ENCODE measurements around the gene VHLL. TPM values are rescaled to one million over a fixed set of nuclear protein-coding genes. Genes with fewer than 3 reads are reported as not detected.

The VHLL gene
- total RNA-seq, 8 experiments from 2014 or later, result 0.46 to 1.4 (median 0.67) TPM; not detected in 2

DNA sequence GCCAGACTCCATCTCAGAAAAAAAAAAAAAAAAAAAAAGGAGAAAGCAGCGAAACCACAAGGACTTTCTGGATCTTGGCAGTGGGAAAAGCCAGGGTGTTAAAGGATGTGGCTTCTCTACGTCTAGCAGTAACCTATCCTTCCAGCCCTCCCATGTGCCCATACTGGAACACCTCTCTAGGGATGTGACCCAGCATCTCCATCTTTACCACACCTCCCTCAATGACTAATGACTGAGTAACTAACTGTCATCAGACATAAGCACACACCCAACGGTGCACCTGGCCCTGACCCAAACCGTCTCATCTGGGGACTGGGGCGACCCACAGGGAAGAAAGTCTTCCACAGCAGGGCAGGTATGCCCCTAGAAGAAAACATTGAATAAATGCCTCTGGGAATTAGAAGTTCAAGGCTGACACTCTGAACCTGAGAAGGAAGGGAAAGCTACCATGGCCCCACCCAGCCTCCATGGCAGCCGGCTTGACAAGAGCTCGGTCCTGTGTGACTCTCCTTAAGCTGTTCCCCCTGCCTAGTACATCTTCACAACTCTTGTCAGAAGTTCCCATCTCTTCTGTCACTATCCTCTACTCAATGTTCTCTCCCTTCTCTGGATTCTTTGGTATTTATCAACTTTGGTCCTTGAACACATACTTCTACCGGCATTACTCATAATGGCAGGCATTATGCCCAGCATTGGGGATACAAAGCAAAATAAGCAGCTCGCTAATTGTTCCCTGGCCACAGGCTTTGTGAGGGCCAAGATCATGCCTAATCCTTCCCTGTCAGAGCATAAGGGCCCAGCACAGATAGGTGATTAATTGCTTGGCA is 36.4 kb downstream of the VHLL start:
- Histone ChIP-seq H3K4me3 (no peak overlapping the region), H3K4me1 (replicated peaks in 1 of 2) (no peaks in the 10 kb centered on the region), H3K27ac (no peak overlapping the region)
- peak in 2 of 8 experiments; percentile 79 to 91 for ATAC-seq (replicated peaks in 6 of 8)
- in situ Hi-C loops (cut with MboI; ENCODE audit: low pct_unique_long_range_greater_than_20kb in 2 of 9, low sequenced_read_pairs in 9 of 9, unreplicated experiment in 9 of 9), result no loop called here
- 25 to 99% (median 94%) methylated on average over 3 to 8 of the region's 9 CpGs; no CpG with 5 or more reads in 1 of the 10 experiments for WGBS, 10 experiments

DNA sequence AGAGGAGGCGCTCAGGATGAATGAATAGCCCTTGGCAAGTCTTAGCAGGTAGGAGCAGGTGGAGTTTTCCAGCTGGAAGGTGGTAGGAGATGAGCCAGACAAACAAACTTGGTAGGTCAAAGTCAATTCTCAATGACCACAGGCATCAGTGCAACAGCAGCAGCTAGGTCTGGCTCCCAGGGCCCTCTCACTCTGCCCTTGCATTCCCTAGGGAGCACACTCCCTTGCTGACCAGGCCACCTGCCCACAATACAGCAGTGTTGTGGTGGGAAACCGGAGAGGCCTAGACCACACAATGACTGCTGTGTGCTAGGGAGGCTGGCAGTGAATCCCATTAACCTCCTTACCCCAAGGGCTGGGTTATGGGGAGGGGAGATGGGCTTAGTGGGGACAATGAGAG is 38.2 kb downstream of the VHLL start:
- ATAC-seq (replicated peaks in 6 of 8), result no peak
- 90 to 100% (median 100%) methylated on average over 1 to 2 of the region's 2 CpGs; no CpG with 5 or more reads in 4 of the 10 experiments for WGBS, 10 experiments
- no peak overlapping the region for H3K27ac ChIP-seq
- no peak overlapping the region for H3K4me3 ChIP-seq
- no peaks in the 10 kb centered on the region for H3K4me1 ChIP-seq (replicated peaks in 1 of 2)
- in situ Hi-C loops (cut with MboI; ENCODE audit: low pct_unique_long_range_greater_than_20kb in 2 of 9, low sequenced_read_pairs in 9 of 9, unreplicated experiment in 9 of 9), result no loop called here

DNA sequence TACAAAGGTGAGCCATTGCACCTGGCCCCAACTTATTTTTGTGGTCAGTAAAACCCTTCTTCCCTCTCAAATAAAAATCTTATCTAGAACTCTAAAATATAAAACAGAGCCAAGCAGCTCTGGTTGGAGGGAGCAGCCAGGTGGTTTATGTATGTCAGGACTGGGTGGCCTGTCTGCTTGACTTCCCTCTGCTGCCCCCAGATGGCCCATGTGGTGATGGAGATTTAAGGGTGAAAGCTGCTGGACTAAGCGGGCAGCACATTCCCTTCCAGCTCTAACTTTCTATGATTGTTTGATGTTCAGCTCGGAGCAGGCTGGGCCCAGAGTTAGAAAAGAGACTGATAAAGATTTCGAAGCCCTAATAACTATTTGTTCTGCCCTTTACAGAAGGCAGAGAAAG is 39.3 kb downstream of the VHLL start:
- H3K4me1 ChIP-seq (replicated peaks in 1 of 2), result no peaks in the 10 kb centered on the region
- no peak overlapping the region for H3K4me3 ChIP-seq
- ATAC-seq (replicated peaks in 6 of 8), result no peak
- H3K27ac ChIP-seq, result no peak overlapping the region
- 56 to 100% (median 94%) methylated on average over 1 to 3 of the region's 3 CpGs; no CpG with 5 or more reads in 3 of the 10 experiments for WGBS, 10 experiments
- in situ Hi-C loops (cut with MboI; ENCODE audit: low pct_unique_long_range_greater_than_20kb in 2 of 9, low sequenced_read_pairs in 9 of 9, unreplicated experiment in 9 of 9), result no loop called here

DNA sequence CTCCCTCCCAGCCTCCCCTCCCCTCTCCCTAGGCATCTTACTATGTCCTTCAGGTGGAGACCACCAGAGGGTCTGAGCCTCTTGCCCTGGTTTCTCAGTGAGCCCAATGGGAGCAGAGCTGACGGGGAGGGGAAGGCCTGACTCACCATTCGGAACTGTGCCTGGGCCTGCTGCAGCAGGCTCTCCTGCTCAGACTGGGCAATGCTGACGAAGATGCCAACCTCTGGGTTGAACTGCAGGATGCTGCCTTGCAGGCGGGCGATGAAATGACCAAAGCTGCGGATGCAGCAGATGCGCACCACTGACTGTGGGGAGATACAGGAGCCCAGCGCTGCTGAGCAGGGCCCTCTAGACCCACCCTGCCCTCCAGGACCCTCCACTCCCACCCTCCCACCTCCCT is 40.2 kb downstream of the VHLL start:
- WGBS, 10 experiments, result 80 to 100% methylated on average over 1 to 6 of the region's 8 CpGs; no CpG with 5 or more reads in 8 of the 10 experiments
- ATAC-seq (replicated peaks in 6 of 8), result peak in 1 of 8 experiments; percentile 12
- in situ Hi-C loops (cut with MboI; ENCODE audit: low pct_unique_long_range_greater_than_20kb in 2 of 9, low sequenced_read_pairs in 9 of 9, unreplicated experiment in 9 of 9), result no loop called here
- H3K4me3 ChIP-seq, result no peak overlapping the region
- H3K27ac ChIP-seq, result no peak overlapping the region
- no peaks in the 10 kb centered on the region for H3K4me1 ChIP-seq (replicated peaks in 1 of 2)

- H3K4me1 ChIP-seq (replicated peaks in 1 of 2), result no peaks in the 10 kb centered on the region
- WGBS, 10 experiments, result 51 to 100% (median 93%) methylated on average over 1 to 2 of the region's 2 CpGs; no CpG with 5 or more reads in 4 of the 10 experiments
- in situ Hi-C loops (cut with MboI; ENCODE audit: low pct_unique_long_range_greater_than_20kb in 2 of 9, low sequenced_read_pairs in 9 of 9, unreplicated experiment in 9 of 9), result no loop called here
- H3K4me3 ChIP-seq, result no peak overlapping the region
- no peak for ATAC-seq (replicated peaks in 6 of 8)
- no peak overlapping the region for H3K27ac ChIP-seq
Measured at GRCh38 chr1:156257711-156258110, 41.4 kb downstream of the VHLL start.

GRCh38 chr1:156253634-156254033 is 45.5 kb downstream of the VHLL start:
- no peak overlapping the region for H3K4me3 ChIP-seq
- H3K27ac ChIP-seq, result no peak overlapping the region
- WGBS, 10 experiments, result 80 to 100% (median 96%) methylated on average over 1 to 3 of the region's 3 CpGs; no CpG with 5 or more reads in 4 of the 10 experiments
- in situ Hi-C loops (cut with MboI; ENCODE audit: low pct_unique_long_range_greater_than_20kb in 2 of 9, low sequenced_read_pairs in 9 of 9, unreplicated experiment in 9 of 9), result no loop called here
- no peak for ATAC-seq (replicated peaks in 6 of 8)
- H3K4me1 ChIP-seq (replicated peaks in 1 of 2), result no peaks in the 10 kb centered on the region

GRCh38 chr1:156251527-156251926 is 47.6 kb downstream of the VHLL start:
- no peak overlapping the region for H3K4me3 ChIP-seq
- WGBS, 10 experiments, result 0 to 100% (median 79%) methylated on average over 1 to 3 of the region's 3 CpGs; no CpG with 5 or more reads in 7 of the 10 experiments
- peaks cover 0 to 8% of the 10 kb centered on the region in 2 donors for H3K4me1 ChIP-seq (replicated peaks in 1 of 2)
- ATAC-seq (replicated peaks in 6 of 8), result no peak
- no peak overlapping the region for H3K27ac ChIP-seq
- in situ Hi-C loops (cut with MboI; ENCODE audit: low pct_unique_long_range_greater_than_20kb in 2 of 9, low sequenced_read_pairs in 9 of 9, unreplicated experiment in 9 of 9), result no loop called here

- Histone ChIP-seq H3K4me1 (replicated peaks in 1 of 2) (peaks cover 0 to 8% of the 10 kb centered on the region in 2 donors), H3K4me3 (no peak overlapping the region), H3K27ac (no peak overlapping the region)
- ATAC-seq (replicated peaks in 6 of 8), result no peak
- WGBS, 10 experiments, result 71 to 91% (median 88%) methylated on average over 1 to 4 of the region's 5 CpGs; no CpG with 5 or more reads in 6 of the 10 experiments
- in situ Hi-C loops (cut with MboI; ENCODE audit: low pct_unique_long_range_greater_than_20kb in 2 of 9, low sequenced_read_pairs in 9 of 9, unreplicated experiment in 9 of 9), result loop anchor here in 3 of 9 experiments (25.0 kb wide), 2 partner anchors 112 to 162 kb away; partner anchors contain the start of gene MEX3A (in 2 of the 3)
Measured at GRCh38 chr1:156249593-156249992, 49.5 kb downstream of the VHLL start.

Other genes with a start within 250 kb of the VHLL start
- 10 to 100 TPM; 22.7 to 51.1 (median 35.0) TPM for gene UBQLN4, start 245.5 kb downstream of the VHLL start, total RNA-seq
- gene LAMTOR2, start 244.5 kb downstream of the VHLL start, total RNA-seq, result 100 to 1,000 TPM in 5 of 8 experiments, 10 to 100 TPM in 3; 85.2 to 166 (median 102) TPM
- 1 to 10 TPM in 3 of 8 experiments, under 1 TPM in 2, not detected in 3; 0.50 to 1.3 (median 1.1) TPM for gene RAB25, start 238.1 kb downstream of the VHLL start, total RNA-seq
- gene MEX3A, start 216.8 kb downstream of the VHLL start, total RNA-seq, result 10 to 100 TPM in 7 of 8 experiments, 1 to 10 TPM in 1; 1.2 to 92.3 (median 33.9) TPM
- gene LMNA, start 184.6 kb downstream of the VHLL start, total RNA-seq, result 100 to 1,000 TPM in 3 of 8 experiments, 10 to 100 TPM in 5; 29.8 to 370 (median 68.0) TPM
- gene SEMA4A, start 145.7 kb downstream of the VHLL start, total RNA-seq, result 1 to 10 TPM in 7 of 8 experiments, under 1 TPM in 1; 0.85 to 6.1 (median 2.7) TPM
- 10 to 100 TPM; 16.5 to 26.8 (median 20.9) TPM for gene SLC25A44, start 105.2 kb downstream of the VHLL start, total RNA-seq
- 100 to 1,000 TPM in 1 of 8 experiments, 10 to 100 TPM in 7; 19.8 to 131 (median 46.3) TPM for gene PMF1, start 86.3 kb downstream of the VHLL start, total RNA-seq
- gene BGLAP, start 57.1 kb downstream of the VHLL start, total RNA-seq, result 1 to 10 TPM in 3 of 8 experiments, under 1 TPM in 5; 0.36 to 2.6 (median 0.93) TPM
- 1 to 10 TPM in 7 of 8 experiments, under 1 TPM in 1; 0.61 to 8.6 (median 2.6) TPM for gene PAQR6, start 51.3 kb downstream of the VHLL start, total RNA-seq
- 10 to 100 TPM; 34.5 to 78.8 (median 62.7) TPM for gene SMG5, start 16.5 kb downstream of the VHLL start, total RNA-seq
- 1 to 10 TPM; 3.1 to 6.5 (median 4.8) TPM for gene TMEM79, start 15.0 kb downstream of the VHLL start, total RNA-seq
- gene GLMP, start 3.6 kb downstream of the VHLL start, total RNA-seq, result 100 to 1,000 TPM in 1 of 8 experiments, 10 to 100 TPM in 7; 16.3 to 138 (median 33.0) TPM
- gene CCT3, start 39.0 kb upstream of the VHLL start, total RNA-seq, result 100 to 1,000 TPM; 204 to 465 (median 351) TPM
- gene TSACC, start 39.2 kb upstream of the VHLL start, total RNA-seq, result 1 to 10 TPM in 3 of 8 experiments, under 1 TPM in 3, not detected in 2; 0.22 to 8.3 (median 1.2) TPM
- gene RHBG, start 69.9 kb upstream of the VHLL start, total RNA-seq, result 1 to 10 TPM in 1 of 8 experiments, under 1 TPM in 4, not detected in 3; 0.38 to 1.8 (median 0.50) TPM
- gene MEF2D, start 201.5 kb upstream of the VHLL start, total RNA-seq, result 10 to 100 TPM in 5 of 8 experiments, 1 to 10 TPM in 3; 6.6 to 28.6 (median 11.3) TPM

Measured in motor neuron (in vitro differentiated cells).